ENCODE measurements around the gene NDUFS6.

DNA sequence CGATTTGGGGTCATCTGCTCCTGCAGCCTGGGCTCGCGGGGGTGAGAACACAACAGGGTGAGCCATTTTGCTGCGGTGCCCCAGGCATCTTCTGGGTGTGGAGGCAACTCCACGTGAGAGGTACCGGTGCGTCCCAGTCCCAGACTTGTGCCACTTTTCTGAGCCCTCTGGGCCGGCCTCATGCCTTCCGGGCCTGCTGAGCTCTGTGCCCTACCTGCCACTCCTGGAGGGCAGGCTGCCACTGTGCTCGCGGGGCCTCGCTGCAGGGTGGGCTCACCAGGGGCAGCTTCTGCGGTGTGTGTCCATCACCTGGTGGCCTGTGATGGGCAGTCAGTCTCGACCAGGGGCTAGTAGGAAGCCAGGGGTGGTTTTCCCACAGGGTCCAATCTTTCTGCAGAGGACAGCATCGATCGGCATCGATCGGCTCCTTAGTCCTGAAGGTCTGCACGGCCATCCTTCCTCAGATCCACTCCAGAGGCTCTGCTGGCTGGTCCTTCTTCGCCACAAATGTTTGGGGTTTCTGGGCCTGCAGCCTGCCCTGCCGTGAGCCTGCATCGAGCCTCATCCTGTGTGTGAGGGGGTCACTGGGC lies 58.9 kb downstream of the NDUFS6 start:
- TF ChIP-seq POLR2A (IDR thresholded peaks at IDR 0.05; ENCODE audit: low read depth, low read length) = no peak
- TF ChIP-seq, protein P1, sequence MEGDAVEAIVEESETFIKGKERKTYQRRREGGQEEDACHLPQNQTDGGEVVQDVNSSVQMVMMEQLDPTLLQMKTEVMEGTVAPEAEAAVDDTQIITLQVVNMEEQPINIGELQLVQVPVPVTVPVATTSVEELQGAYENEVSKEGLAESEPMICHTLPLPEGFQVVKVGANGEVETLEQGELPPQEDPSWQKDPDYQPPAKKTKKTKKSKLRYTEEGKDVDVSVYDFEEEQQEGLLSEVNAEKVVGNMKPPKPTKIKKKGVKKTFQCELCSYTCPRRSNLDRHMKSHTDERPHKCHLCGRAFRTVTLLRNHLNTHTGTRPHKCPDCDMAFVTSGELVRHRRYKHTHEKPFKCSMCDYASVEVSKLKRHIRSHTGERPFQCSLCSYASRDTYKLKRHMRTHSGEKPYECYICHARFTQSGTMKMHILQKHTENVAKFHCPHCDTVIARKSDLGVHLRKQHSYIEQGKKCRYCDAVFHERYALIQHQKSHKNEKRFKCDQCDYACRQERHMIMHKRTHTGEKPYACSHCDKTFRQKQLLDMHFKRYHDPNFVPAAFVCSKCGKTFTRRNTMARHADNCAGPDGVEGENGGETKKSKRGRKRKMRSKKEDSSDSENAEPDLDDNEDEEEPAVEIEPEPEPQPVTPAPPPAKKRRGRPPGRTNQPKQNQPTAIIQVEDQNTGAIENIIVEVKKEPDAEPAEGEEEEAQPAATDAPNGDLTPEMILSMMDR (conservative IDR thresholded peaks at IDR 0.05; ENCODE audit: low read depth, low read length) = no peak
- no peak for TF ChIP-seq RAD21 (IDR thresholded peaks at IDR 0.05; ENCODE audit: low read length)
- TF ChIP-seq MXI1 (IDR thresholded peaks at IDR 0.05; ENCODE audit: borderline replicate concordance, low read depth, low read length) = no peak
- TF ChIP-seq, protein P2, sequence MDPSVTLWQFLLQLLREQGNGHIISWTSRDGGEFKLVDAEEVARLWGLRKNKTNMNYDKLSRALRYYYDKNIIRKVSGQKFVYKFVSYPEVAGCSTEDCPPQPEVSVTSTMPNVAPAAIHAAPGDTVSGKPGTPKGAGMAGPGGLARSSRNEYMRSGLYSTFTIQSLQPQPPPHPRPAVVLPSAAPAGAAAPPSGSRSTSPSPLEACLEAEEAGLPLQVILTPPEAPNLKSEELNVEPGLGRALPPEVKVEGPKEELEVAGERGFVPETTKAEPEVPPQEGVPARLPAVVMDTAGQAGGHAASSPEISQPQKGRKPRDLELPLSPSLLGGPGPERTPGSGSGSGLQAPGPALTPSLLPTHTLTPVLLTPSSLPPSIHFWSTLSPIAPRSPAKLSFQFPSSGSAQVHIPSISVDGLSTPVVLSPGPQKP (IDR thresholded peaks at IDR 0.05; ENCODE audit: borderline replicate concordance, low read depth, low read length) = no peak
- no peak for TF ChIP-seq RFX5 (IDR thresholded peaks at IDR 0.05; ENCODE audit: low read depth, low read length)
- no peak for TF ChIP-seq BHLHE40 (IDR thresholded peaks at IDR 0.05; ENCODE audit: low read depth, low read length)
- TF ChIP-seq RCOR1 (IDR thresholded peaks at IDR 0.05; ENCODE audit: insufficient replicate concordance, low read length) = no peak
- TF ChIP-seq SMC3 (IDR thresholded peaks at IDR 0.05; ENCODE audit: low read depth, low read length) = no peak
- TF ChIP-seq NFE2L2 (IDR thresholded peaks at IDR 0.05; ENCODE audit: low read depth, low read length) = no peak
- TF ChIP-seq, protein P3, sequence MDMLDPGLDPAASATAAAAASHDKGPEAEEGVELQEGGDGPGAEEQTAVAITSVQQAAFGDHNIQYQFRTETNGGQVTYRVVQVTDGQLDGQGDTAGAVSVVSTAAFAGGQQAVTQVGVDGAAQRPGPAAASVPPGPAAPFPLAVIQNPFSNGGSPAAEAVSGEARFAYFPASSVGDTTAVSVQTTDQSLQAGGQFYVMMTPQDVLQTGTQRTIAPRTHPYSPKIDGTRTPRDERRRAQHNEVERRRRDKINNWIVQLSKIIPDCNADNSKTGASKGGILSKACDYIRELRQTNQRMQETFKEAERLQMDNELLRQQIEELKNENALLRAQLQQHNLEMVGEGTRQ (IDR thresholded peaks at IDR 0.05; ENCODE audit: low read depth, low read length) = no peak
- no peak for TF ChIP-seq FOS (IDR thresholded peaks at IDR 0.05; ENCODE audit: low read depth, low read length)
- no peak for TF ChIP-seq MAZ (IDR thresholded peaks at IDR 0.05; ENCODE audit: borderline replicate concordance, low read depth, low read length)
- TF ChIP-seq CHD1 (IDR thresholded peaks at IDR 0.05; ENCODE audit: low read depth, low read length) = no peak

Measured in IMR-90 (cell line).